ENCODE data around the gene KIAA0825. TPM values are rescaled to one million over a fixed set of nuclear protein-coding genes. Genes with fewer than 3 reads are reported as not detected.

Gene KIAA0825
- total and polyA plus RNA-seq, 2 of the 8 experiments (the other 6 are each of a cell fraction or from before 2014, with no cell fraction given) = 0.60 to 1.0 TPM

GRCh38 chr5:94304146-94304545 lies 314.3 kb downstream of the KIAA0825 start:
- H4K20me1 ChIP-seq (replicated peaks in 1 of 2; ENCODE audit: control insufficient read depth in 1 of 2, insufficient read depth in 2 of 2, low read length in 2 of 2) = peaks cover 0 to 5% of the 10 kb centered on the region in 2 experiments
- no peaks in the 10 kb centered on the region for H3K27me3 ChIP-seq (replicated peaks in 1 of 4; ENCODE audit: control insufficient read depth in 3 of 4, extremely low read depth in 1 of 4, insufficient read depth in 3 of 4, low read length in 3 of 4)
- peaks cover 0 to 78% of the 10 kb centered on the region in 2 experiments; a peak in 2 of 4 replicates for H3K79me2 ChIP-seq (ENCODE audit: control insufficient read depth in 1 of 2, insufficient read depth in 2 of 2, low read length in 2 of 2)
- no peak overlapping the region for H4K8ac ChIP-seq (ENCODE audit: extremely low read depth, insufficient read depth, low read length)
- ChIA-PET POLR2A (ENCODE audit: partially characterized antibody) (no interaction called here), CTCF (ENCODE audit: partially characterized antibody) (no interaction called here)
- no peak overlapping the region for H2BK120ac ChIP-seq (replicated peaks; ENCODE audit: low read depth, low read length)
- peaks cover 0 to 2% of the 10 kb centered on the region in 2 experiments; a peak in 1 of 4 replicates for H3K9me3 ChIP-seq (ENCODE audit: insufficient read depth in 2 of 2, low read depth in 1 of 2, low read length in 1 of 2)
- no peak overlapping the region for H3K9ac ChIP-seq (replicated peaks in 1 of 4; ENCODE audit: extremely low read depth in 1 of 4, low read depth in 3 of 4, low read length in 3 of 4)
- FAIRE-seq = no peak
- H2BK20ac ChIP-seq (ENCODE audit: low read length) = no peak overlapping the region
- H2AFZ ChIP-seq (ENCODE audit: low read length) = no peak overlapping the region
- no peak for DNase-seq (ENCODE audit: low read depth in 1 of 2, low spot score in 2 of 2)
- no peak overlapping the region for H3K4me3 ChIP-seq (ENCODE audit: extremely low read depth in 1 of 4, insufficient read depth in 2 of 4, low read depth in 3 of 4, low read length in 4 of 4)
- H3K23me2 ChIP-seq (ENCODE audit: low read depth, low read length) = no peaks in the 10 kb centered on the region
- no peak overlapping the region for H4K91ac ChIP-seq (replicated peaks; ENCODE audit: insufficient read length, low read length)
- H3K18ac ChIP-seq (ENCODE audit: extremely low read depth, low read length) = no peak overlapping the region
- H3K36me3 ChIP-seq (ENCODE audit: control insufficient read depth in 2 of 4, insufficient read depth in 4 of 4, low read length in 3 of 4) = peaks cover 0 to 10% (median 4%) of the 10 kb centered on the region in 4 experiments; a peak in 2 of 8 replicates
- H3K23ac ChIP-seq (ENCODE audit: insufficient read length) = no peak overlapping the region
- no peak overlapping the region for H3K56ac ChIP-seq (replicated peaks; ENCODE audit: insufficient read length, low read depth, low read length)
- H2BK5ac ChIP-seq (ENCODE audit: low read depth, low read length) = no peak overlapping the region
- 91% methylated on average over 7 of the region's 7 CpGs; no CpG with 5 or more reads in 1 of the 2 experiments for WGBS, 2 experiments (ENCODE audit: extremely low coverage in 1 of 2, insufficient coverage in 1 of 2, insufficient read length in 1 of 2, insufficient replicate concordance in 2 of 2, low coverage in 1 of 2, low lambda C conversion rate in 2 of 2, missing lambda C conversion rate in 1 of 2)
- H3K79me1 ChIP-seq (ENCODE audit: low read depth, low read length) = peaks cover 3% of the 10 kb centered on the region; the same call in 1 of the 2 replicates
- H3K27ac ChIP-seq (ENCODE audit: low read depth, low read length) = no peak overlapping the region
- H2BK12ac ChIP-seq (ENCODE audit: low read depth, low read length) = no peak overlapping the region
- H2AK5ac ChIP-seq (ENCODE audit: low read depth, low read length) = no peak overlapping the region
- no peak overlapping the region for H3K4me2 ChIP-seq (ENCODE audit: insufficient read depth in 1 of 2, low read depth in 2 of 2, low read length in 2 of 2)
- H2BK15ac ChIP-seq (ENCODE audit: low read length) = no peak overlapping the region
- H3K4me1 ChIP-seq (replicated peaks in 1 of 4; ENCODE audit: control insufficient read depth in 3 of 4, insufficient read depth in 4 of 4, low read length in 3 of 4) = no peaks in the 10 kb centered on the region
- no peak overlapping the region for H4K5ac ChIP-seq (ENCODE audit: insufficient read length, low read depth, low read length)
- H3K4ac ChIP-seq (replicated peaks; ENCODE audit: insufficient read length, low read depth, low read length) = no peak overlapping the region
- no peak overlapping the region for H3K14ac ChIP-seq (ENCODE audit: insufficient read length)
- no peak for TF ChIP-seq PHF8 (conservative IDR thresholded peaks at IDR 0.05; ENCODE audit: low read depth, low read length)
- no peak for TF ChIP-seq E2F6 (IDR thresholded peaks at IDR 0.05)
- no peak for TF ChIP-seq TAF1 (IDR thresholded peaks at IDR 0.05; ENCODE audit: low read depth, low read length)
- no peak for TF ChIP-seq TBP (IDR thresholded peaks at IDR 0.05; ENCODE audit: low read depth, low read length)
- TF ChIP-seq BRCA1 (IDR thresholded peaks at IDR 0.05; ENCODE audit: low read depth, low read length) = no peak
- TF ChIP-seq EP300 (IDR thresholded peaks at IDR 0.05; ENCODE audit: borderline replicate concordance in 1 of 2, low read depth in 2 of 2, low read length in 2 of 2) = no peak
- TF ChIP-seq KDM1A (IDR thresholded peaks at IDR 0.05; ENCODE audit: borderline replicate concordance, low read length) = no peak
- TF ChIP-seq POLR2AphosphoS5 (IDR thresholded peaks at IDR 0.05; ENCODE audit: low read depth, low read length) = no peak
- no peak for TF ChIP-seq ATF2 (IDR thresholded peaks at IDR 0.05; ENCODE audit: low read length)
- no peak for TF ChIP-seq JUN (IDR thresholded peaks at IDR 0.05; ENCODE audit: low read depth, low read length)
- TF ChIP-seq NANOG (IDR thresholded peaks at IDR 0.05; ENCODE audit: insufficient read depth, low read depth, low read length, poor library complexity, severe bottlenecking) = no peak
- no peak for TF ChIP-seq TAF7 (optimal IDR thresholded peaks at IDR 0.05; ENCODE audit: borderline replicate concordance, low read depth, low read length)
